Islet of Langerhans (tissue), 1 donor: ENCODE data around the gene CNTN5.

ENCODE experiments used
- FAIRE-seq: peaks from one replicate; lab custom pipeline; 2011; peaks lifted over from hg19 to GRCh38; lab: Jason Lieb, UNC

Gene CNTN5

DNA sequence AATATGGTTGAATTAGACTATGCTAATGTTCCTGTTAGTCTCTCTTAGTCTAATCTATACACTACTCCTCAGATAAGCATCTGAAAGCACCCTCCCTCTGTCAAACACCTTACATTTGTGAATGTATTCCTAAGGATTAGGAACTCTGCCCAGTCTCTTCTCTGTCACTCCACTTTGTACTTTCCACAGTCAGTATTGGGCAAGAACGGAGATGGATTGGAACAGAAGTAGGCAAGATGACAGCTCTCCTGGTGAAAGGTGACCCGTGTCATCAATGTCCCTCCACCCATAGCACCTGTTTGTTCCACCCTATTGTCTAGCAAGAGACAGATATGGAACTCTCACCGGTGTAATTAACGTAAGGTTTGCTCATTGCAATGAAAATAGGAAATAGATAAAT, 613.8 kb downstream of the CNTN5 start:
- FAIRE-seq: no peak

DNA sequence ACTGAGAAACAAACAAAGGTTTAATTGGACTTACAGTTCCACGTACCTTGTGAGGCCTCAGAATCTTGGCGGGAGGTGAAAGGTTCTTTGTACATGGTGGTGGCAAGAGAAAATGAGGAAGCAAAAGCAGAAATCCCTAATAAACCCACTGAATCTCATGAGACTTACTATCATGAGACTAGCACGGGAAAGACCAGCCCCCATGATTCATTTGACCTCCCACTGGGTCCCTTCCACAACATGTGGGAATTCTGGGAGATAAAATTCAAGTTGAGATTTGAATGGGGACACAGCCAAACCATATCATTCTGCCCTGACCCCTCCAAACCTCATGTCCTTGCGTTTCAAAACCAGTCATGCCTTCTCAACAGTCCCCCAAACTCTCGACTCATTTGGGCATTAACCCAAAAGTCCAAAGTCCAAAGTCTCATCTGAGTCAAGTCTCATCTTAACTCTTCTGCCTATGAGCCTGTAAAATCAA, 617.4 kb downstream of the CNTN5 start:
- no peak for FAIRE-seq

DNA sequence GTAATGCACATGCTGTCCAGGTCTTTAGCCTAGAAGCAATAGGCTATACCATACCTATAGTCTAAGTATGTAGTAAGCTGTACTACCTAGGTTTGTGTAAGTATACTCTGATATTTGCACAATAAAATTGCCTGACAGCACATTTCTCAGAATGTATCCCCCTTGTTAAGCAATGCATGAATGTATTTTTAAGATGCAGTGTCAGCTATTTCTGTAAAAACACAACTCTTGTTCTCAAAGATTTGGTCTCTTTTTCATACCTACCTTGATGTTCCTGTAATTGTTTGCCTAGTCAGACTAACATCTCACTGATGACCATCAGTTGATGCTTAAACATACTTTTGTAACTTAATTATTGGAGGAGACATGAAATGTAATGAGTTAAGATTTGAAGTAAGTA, 619.9 kb downstream of the CNTN5 start:
- FAIRE-seq: no peak

DNA sequence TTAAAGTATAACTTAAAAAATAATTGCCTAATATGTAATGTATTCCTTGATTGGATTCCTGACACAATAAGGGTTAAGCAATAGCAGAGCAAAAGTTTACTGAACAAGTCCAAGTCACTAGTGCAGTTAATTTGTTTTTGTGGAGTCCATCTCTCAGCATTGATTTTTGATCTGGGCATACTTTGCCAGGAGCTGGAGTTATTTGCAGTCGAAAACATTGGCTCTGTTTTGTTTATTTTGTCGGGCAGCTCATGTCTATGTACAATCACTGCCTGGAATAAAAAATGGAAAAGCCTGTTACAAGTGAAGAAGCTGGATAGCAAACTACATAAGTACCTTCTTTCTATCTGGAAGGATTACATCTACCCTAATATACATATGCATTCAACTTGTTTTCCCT, 625.2 kb downstream of the CNTN5 start:
- FAIRE-seq: no peak

DNA sequence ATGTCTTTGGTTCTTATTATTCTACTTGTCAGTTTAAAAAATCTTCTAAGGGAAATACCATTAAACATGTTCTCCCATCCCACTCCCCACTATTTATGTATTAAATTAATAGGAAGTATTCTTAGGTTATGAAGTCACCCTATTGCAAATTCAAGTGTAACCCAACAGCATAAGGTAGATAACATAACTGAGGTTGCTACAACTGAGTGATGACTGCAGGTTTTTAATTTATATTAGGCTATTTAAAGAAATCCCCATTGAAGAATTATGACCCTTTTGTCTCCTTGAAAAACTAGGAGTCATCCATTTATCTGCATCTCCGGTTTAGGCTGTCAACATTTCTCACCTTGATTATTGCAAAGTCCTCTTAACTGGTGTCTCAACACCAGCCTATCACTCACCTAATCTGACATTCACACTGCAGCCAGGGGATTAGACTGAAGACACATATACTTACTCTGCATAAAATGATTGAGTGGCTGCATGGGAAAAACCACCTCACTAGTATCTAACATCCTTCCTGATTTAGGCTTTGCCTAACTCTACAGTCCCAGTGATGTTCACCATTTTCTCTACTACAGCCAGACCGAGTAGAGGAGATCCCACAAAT, 649.4 kb downstream of the CNTN5 start:
- no peak for FAIRE-seq

DNA sequence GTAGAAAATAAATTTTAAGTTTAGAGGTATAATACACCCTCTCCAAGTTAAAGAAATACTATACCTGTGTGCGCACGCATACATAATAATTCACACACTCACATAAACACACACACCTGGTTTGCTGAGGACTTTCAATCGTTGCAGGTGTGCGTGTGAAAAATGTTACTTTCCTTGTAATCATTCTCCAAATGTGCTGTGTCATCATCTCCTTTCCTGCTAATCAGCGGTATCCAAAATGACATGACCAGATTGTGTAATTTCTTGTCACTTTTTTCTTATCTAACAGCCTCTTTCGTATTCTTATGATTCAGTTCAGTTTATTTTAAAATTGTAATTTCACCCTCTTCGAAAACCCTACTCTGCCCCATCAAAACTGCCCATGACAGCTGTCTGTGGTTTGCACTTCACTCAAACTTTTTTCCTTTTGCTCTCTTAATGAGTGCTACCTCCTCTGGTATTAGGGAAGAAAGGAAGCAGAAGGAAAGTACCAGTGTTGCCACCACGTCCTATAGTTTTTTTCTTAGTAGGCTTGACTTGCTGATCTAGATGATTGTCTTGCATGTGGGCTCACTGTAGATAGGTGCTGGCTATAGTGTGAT, 651.2 kb downstream of the CNTN5 start:
- peak; percentile 38 for FAIRE-seq

DNA sequence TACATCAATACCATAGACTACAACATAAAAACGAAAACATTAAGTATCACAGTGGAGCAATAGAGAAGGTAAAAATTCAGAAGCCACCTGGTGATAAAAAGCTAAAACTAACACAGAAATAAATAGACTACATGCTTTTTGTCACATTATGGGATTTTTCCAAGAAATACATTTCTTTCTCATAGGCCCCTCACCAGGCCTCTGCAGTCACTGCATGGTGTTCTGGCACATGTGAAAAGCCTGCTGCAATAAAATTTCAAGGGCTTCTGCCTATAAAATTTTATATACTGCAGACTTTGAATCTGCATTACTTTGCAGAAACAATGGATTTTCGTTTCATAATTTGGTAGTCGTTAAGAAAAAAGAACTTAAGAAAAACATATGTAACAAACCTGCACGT, 655.5 kb downstream of the CNTN5 start:
- no peak for FAIRE-seq

DNA sequence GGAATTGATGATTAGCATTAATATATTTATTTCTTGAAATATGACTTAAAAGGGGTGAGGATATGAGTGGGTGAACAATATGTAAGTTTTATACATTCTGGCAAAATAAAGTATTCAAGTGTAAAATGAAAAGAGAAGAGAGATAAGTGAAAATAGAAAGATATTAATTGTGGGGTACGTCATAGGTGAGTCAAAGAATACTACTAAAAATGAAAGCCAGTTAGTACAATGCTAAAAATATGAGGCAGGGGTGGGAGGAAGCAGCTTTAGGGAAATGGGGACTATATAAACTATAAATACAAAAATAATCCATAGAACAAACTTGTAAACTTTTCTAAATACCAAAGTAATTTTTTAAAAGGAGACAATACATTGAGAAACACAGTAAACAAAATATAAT, 661.4 kb downstream of the CNTN5 start:
- peak; percentile 58 for FAIRE-seq

DNA sequence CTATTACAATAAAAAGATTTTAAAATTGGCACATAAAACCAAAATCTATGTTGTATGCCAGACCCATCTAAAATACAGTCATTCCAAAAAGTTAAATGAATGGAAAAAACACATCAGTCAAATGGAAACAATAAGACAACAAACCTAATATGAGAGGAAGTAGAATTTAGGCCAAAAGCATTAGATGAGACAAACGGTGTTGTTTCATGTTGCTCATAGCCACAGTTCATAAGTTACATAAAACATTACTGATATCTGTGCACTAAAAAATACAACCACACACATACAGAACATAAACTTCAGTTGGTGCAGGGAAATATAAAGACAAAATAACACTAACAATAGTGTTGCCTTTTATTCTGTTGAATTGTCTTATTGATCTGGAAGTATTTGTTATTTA, 661.9 kb downstream of the CNTN5 start:
- no peak for FAIRE-seq

DNA sequence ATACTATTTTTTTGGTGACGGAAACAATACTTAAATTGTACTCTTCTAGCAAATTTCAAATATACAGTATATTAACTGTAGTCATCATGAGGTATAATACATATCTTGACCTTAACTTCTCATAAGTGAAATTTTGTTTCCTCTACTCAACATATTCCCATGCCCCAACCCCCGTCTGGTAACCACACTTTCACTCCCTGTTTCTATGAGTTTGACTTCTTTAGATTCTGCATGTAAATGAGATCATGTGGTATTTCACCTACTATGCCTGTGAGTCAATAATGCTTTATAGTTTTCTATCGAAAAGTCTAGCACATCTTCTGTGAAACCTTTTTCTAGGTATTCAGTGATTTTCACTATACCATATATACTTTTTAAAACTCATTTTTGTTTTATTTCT, 663.2 kb downstream of the CNTN5 start:
- no peak for FAIRE-seq

DNA sequence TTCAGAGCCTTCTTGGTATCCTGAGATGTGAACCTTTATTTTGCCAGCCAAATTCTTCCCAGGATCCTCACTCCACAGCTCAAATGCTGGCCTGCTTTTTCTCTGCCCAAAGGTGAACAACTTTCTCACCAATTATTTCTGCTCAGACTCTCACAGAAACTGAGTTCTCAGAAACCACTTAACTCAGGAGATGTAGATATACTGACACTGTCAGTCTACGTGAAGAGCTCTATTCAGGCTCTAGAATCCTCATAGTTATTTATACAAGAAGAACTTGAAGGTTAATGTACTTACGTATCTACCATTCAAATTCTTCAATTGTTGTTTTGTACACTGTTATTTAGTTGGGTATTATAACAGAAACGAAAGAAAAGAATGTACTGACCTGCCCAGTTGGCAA, 666.1 kb downstream of the CNTN5 start:
- no peak for FAIRE-seq

DNA sequence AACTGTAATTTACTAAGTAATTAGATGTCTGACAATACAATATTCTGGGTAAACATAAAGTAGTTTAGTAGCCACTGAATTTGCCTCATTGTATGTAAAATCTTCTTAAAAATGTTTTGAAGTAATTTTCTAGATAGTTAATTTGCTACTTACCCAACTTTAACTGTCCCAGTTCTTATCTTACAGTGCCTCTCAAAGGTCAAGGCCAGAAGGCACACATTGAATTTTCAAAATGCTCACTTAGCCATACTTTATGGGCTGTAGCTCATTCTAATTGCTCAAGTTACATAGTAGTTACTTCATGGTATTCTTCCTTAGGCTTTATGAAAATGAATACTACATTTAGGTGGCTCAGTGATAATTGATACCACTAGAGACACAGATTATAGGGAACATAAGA, 666.6 kb downstream of the CNTN5 start:
- peak; percentile 38 for FAIRE-seq

DNA sequence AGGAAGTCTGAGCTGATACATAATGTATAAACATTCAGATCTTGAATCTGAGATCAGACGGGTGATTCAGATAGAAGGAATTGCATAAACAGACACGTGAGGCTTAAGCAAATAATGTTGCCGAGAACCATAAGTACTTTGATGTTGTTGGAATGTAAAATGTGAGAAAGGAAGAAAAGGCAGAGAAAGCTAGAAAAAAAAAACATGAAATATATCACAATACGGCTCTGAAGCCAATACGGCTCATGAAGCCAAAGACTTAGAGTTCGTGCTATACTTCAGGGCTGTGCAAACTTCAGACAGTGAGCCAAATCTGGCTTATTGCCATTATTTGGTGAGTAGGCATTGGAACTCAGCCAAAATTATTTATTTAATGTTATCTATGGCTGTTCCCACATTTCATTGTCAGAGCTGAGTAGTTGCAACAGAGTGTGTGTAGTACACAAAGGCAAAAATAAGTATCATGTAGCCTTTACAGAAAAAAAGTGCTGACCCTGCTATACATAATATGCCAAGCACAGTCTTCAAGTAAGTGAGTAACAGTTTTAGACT, 673.3 kb downstream of the CNTN5 start:
- FAIRE-seq: peak; percentile 33

DNA sequence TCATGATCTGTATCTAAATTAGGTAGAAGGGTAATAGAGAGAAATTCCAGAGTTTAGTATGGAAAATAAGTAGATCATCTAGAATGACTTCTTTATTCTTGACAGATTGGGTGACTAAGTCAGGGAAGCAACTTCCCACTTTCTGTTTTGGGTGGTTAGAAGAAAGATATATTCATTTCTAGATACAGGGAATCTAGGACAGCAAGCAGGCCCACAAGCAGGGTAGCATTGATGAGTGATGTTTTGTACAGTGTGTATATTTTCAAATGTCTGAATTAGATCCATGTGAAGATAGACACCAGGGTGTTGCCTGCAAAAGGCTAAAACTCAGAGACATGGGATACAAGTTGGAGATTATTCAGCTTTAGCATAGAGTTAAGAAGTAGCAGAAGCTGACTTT, 674.4 kb downstream of the CNTN5 start:
- FAIRE-seq: no peak

DNA sequence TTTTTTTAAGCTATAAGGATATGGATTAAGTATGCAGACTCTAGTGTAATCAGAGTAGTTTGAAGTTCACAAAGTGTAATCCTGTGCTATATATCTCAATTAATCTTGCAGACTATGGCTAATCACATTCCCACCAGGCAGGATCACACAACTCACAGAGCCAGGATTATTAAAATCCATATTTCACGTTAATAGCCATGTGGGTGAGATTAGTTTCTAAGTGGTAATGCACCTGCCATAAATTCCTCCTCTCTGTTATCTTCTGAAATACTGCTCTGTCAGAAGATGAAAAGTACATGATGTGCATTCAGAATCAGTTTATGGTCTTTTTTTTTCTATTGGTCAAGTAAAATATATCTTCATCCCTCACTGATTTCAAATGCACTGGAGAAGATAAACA, 686.1 kb downstream of the CNTN5 start:
- FAIRE-seq: no peak

DNA sequence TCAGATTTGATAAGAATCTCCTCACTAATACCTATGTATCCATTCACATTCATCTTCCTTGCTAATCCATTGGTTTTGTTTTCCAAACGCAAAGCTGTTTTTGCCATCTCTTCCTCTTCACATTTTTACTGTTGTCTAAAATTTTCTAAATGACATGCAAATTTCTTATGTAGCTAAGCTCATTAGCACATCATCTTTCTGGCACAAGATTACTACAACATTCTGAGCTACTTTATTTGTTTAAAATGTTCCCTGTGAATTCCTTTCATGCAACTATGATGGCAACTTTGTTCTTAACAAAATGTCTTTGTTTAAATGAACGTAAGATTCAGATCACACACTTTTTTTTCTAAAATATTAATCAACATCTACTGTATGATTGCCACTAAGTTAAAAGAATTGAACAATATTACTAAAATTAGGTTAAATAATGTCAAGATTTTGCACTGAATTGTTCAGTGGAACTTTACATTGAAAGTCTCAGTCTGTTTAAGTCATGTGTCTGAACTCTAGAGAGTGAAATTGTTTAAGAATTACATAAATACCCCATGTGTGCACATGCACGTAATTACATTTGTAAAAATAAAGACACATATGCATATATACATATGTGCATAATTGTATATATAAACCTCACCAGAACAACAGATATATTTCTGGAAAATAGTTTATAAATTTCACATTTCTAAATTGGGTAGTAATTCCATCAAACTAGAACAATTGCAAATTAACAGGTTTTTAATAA, 688.4 kb downstream of the CNTN5 start:
- no peak for FAIRE-seq

DNA sequence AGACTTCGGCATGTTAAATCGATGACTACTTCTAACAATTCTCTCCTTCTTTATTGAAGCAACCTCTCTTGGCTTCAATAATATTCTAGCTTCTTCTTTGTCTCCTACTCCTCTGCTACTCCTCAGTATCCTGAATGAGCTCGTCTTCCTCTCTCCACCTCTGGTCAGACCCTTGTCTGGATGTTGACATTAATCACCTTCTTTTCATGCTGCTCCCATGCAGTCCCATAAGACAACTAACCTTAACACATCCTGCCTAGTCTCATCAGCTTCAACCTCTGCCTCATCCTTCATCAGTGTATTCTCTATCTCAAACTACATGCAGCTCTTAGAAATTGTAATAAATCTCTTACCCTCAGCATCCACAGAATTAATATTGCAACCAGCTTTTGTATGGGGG, 695.6 kb downstream of the CNTN5 start:
- no peak for FAIRE-seq

DNA sequence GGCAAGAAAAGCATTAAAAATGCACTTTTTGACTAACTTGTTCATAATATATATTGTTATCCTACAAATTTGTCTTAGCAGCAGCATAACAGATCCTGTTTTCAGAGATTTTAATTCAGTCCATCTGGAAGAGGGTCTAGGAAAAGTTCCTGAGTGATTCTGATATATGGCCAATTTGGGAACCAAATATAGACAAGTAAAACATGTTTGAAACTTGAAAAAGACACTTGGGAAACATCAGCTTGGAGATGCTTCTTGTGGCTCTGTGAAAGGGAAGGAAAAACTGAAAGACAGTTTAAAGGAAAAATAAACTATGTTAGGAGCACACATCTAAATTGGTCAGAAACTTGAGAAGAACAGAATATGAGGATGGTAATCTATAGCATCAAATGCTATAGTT, 697.5 kb downstream of the CNTN5 start:
- FAIRE-seq: no peak

DNA sequence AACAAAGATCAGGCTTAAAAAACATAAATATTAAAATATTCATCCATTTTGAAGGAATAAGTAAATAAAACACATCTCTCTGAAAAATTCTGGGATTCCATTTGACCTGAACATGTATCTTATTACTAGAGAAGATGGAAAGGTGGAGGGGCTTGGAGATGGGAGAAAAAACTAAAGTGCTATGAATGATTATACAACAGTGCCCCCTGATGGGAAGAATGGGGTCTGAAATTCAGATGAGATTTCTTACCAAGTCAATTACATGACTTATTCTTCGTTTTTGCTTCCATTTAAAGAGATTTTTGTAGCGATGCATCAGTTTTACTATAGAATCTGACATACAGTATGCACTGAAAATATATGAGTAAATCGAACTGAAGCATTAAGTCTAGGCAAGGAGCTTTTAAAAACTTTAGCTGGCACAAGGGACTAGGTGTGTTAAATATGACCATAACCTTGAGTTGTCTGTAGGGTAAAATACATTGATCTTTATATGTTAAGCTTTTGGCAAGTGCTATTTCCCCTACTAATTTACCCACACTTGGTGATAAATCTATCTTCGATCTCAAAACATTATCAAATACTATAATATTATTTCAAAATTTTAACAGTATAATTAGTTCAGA, 718.8 kb downstream of the CNTN5 start:
- peak; percentile 98 for FAIRE-seq

DNA sequence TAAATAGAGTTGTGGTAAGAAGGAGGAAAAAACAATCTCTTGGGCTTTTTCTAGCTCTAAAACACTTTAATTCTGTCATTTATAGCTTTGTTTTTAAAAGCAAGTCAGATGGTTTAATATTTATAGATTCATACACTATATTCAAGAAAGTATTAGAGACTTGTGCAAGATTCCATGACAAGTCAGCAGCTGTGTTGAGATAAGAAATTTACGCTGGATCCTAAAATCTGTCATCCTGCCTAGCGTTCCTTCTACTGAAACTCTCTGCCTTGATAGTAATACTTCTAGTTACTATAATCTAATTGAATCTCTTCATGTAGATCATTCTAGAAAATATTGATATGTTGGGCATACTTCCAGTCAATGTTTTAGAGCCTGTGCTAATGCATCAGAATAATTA, 721.8 kb downstream of the CNTN5 start:
- no peak for FAIRE-seq

DNA sequence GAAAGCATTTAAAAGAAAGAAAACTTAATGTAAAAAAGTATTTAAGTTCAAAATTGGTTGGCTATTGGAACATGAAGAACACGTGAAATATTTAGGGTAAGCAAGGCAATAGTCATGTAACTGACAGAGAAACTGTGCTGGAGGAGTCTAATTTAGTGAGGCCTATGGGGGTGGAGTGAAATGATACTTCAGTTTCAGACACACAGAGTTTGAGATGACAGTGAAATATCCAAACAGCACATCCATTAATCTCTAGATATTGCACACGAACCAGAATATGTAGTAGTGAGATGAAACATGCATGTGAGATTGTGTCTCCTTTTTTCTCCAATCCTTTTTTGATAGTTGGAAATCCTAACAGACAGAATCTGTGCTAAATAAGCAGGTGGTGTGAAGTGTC, 739.0 kb downstream of the CNTN5 start:
- no peak for FAIRE-seq

DNA sequence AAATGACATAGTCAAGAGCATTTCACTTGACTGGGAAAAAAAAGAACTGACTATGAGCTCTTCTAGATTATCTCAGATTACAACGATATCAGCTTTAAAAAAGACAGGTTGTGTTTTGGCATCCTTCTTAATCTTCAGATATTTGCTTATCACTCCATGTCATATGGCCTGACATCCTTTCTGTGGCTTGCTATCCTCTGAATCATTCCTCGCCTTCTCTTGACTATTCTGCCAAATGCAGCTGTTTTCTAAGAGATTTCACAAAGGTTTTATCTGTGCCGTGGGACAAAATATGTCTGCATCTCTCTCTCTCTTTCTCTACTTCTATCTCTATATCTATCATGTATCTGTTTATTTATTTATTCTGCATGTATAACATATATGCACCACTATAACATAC, 746.1 kb downstream of the CNTN5 start:
- no peak for FAIRE-seq

DNA sequence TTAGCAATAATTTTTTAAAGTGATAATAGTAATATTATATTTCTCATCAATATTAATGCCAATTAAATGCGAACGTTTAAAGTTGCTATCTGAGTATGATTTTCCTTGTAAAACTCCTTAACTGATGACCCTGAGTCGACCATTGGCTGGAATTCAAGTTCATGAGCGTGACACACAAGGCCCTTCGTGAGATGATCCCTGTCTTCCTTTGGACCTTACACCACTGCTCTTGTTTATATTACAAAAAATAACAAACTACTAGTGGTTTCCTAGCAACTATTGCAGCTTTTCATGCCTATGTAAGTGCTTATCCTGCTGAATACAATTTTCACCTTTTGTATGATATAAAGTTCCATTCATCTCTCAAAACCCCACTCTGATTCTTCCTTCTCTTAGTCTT, 752.9 kb downstream of the CNTN5 start:
- peak; percentile 58 for FAIRE-seq
